A549 (cell line): Measurements from ENCODE around the gene PLA2G7. TPM values are rescaled to one million over a fixed set of nuclear protein-coding genes. Genes with fewer than 3 reads are reported as not detected.

Experiments
- ATAC-seq, 2 experiments: fragments of 200-7000 bp in 1 of 2; fragments of >200 bp in 1 of 2; cut with Nextera tagmentation in 1 of 2; cut with Tn5 transposase in 1 of 2; 3 replicates each; pipeline versions ENCODE4 v1.8.0 to v1.9.1; 2018 to 2020; ENCODE audit warnings: mild to moderate bottlenecking in 1 of 2, moderate library complexity in 1 of 2
- CTCF ChIA-PET: fragments of 300-600 bp; sonication (Branson Sonifier 250); formaldehyde crosslinking; extraction: SDS; loops from one replicate; lab custom pipeline; 2021; ENCODE audit warnings: antibody characterized with exemption, inconsistent platforms; lab: Yijun Ruan, JAX
- POLR2A ChIA-PET: fragments of 350-600 bp; formaldehyde crosslinking; extraction: SDS; loops from one replicate; lab custom pipeline; 2021; ENCODE audit warnings: antibody characterized with exemption, inconsistent platforms; lab: Yijun Ruan, JAX
- DNase-seq, 2 experiments: peaks; one replicate each; pipeline versions ENCODE4 v3.0.0 to v3.0.0-alpha.2; 2011 to 2016; ENCODE audit warnings: low read depth in 1 of 2, low spot score in 1 of 2
- FAIRE-seq: peaks from 2 replicates; lab custom pipeline; 2011; peaks lifted over from hg19 to GRCh38; lab: Jason Lieb, UNC
- H3K27ac ChIP-seq, 2 experiments: fragments of >200 bp; sonication (Bioruptor Twin); formaldehyde crosslinking; 3 replicates each; pipeline ENCODE4 v1.5.1; 2016 to 2017
- H3K4me1 ChIP-seq: fragments of >200 bp; sonication (Bioruptor Twin); formaldehyde crosslinking; 3 replicates; pipeline ENCODE4 v1.6.1; 2016
- H3K4me2 ChIP-seq: fragments of >200 bp; sonication (Bioruptor Twin); formaldehyde crosslinking; 3 replicates; pipeline ENCODE4 v1.6.1; 2016
- H3K4me3 ChIP-seq: fragments of >200 bp; sonication (Bioruptor Twin); formaldehyde crosslinking; 3 replicates; pipeline ENCODE4 v1.5.1; 2016
- H3K9me3 ChIP-seq: fragments of >200 bp; sonication (Bioruptor Twin); formaldehyde crosslinking; 3 replicates; pipeline ENCODE4 v1.6.1; 2016
- ATOH8 ChIP-seq: fragments of 250-450 bp; sonication (Bioruptor Pico); IDR thresholded peaks from 2 replicates; pipeline ENCODE4 v1.5.0; 2020; ENCODE audit warnings: low read depth, mild to moderate bottlenecking, moderate library complexity
- BCL3 ChIP-seq: fragments of >200 bp; sonication (Bioruptor Twin); formaldehyde crosslinking; IDR thresholded peaks from 3 replicates; pipeline ENCODE4 v1.6.1; 2016
- BHLHE40 ChIP-seq: IDR thresholded peaks from 2 replicates; pipeline ENCODE4 v1.6.1; 2012; ENCODE audit warnings: low read depth, low read length, inconsistent platforms
- CBX8 ChIP-seq: fragments of 200-600 bp; sonication (generic); IDR thresholded peaks from 2 replicates; pipeline ENCODE4 v1.6.1; 2016
- CEBPB ChIP-seq, 2 experiments: fragments of >200 bp in 1 of 2; sonication (Bioruptor Twin) in 1 of 2; formaldehyde crosslinking in 1 of 2; IDR thresholded peaks; 2 replicates each; pipeline ENCODE4 v1.6.1; 2012 to 2016
- CHD2 ChIP-seq: fragments of 150-350 bp; IDR thresholded peaks from 2 replicates; pipeline ENCODE4 v1.6.1; 2014; ENCODE audit warnings: low read length; ENCODE audit not compliant: partially characterized antibody
- EHF ChIP-seq: fragments of 250-450 bp; sonication (Bioruptor Pico); IDR thresholded peaks from 2 replicates; pipeline ENCODE4 v1.5.0; 2020; ENCODE audit warnings: mild to moderate bottlenecking
- EHMT2 ChIP-seq: fragments of 200-600 bp; sonication (generic); IDR thresholded peaks from 2 replicates; pipeline ENCODE4 v1.6.1; 2016; ENCODE audit warnings: antibody characterized with exemption, low read depth, mild to moderate bottlenecking, moderate library complexity
- ESRRA ChIP-seq: fragments of 150-350 bp; IDR thresholded peaks from 2 replicates; pipeline ENCODE4 v1.6.1; 2014; ENCODE audit warnings: mild to moderate bottlenecking, low read length, borderline replicate concordance
- FOSL2 ChIP-seq, 2 experiments: fragments of 450-650 bp in 1 of 2; fragments of >200 bp in 1 of 2; sonication (Bioruptor Twin) in 1 of 2; formaldehyde crosslinking; IDR thresholded peaks; 2 replicates each; pipeline versions ENCODE4 v1.5.0 to v1.6.1; 2016 to 2020; ENCODE audit warnings: mild to moderate bottlenecking in 1 of 2, moderate library complexity in 1 of 2
- GATA3 ChIP-seq: IDR thresholded peaks from 2 replicates; pipeline ENCODE4 v1.6.1; 2012; ENCODE audit warnings: borderline replicate concordance
- HES2 ChIP-seq: fragments of >200 bp; sonication (Bioruptor Twin); formaldehyde crosslinking; IDR thresholded peaks from 2 replicates; pipeline ENCODE4 v1.6.1; 2016
- HMGXB4 ChIP-seq: fragments of 250-450 bp; sonication (Bioruptor Pico); IDR thresholded peaks from 2 replicates; pipeline ENCODE4 v1.5.0; 2021; ENCODE audit warnings: mild to moderate bottlenecking, moderate library complexity, borderline replicate concordance
- HOXB13 ChIP-seq: fragments of 250-450 bp; sonication (Bioruptor Pico); IDR thresholded peaks from 2 replicates; pipeline ENCODE4 v1.5.0; 2020; ENCODE audit warnings: low read depth, mild to moderate bottlenecking, moderate library complexity
- JUN ChIP-seq, 2 experiments: fragments of >200 bp; sonication (Bioruptor Twin); formaldehyde crosslinking; IDR thresholded peaks; 2 replicates in 1 of 2; 3 replicates in 1 of 2; pipeline ENCODE4 v1.6.1; 2016 to 2017
- KDM1A ChIP-seq: fragments of 200-600 bp; sonication (generic); IDR thresholded peaks from 2 replicates; pipeline ENCODE4 v1.6.1; 2016; ENCODE audit warnings: low read depth, mild to moderate bottlenecking
- MAFK ChIP-seq: fragments of 450-650 bp; IDR thresholded peaks from 2 replicates; pipeline ENCODE4 v1.6.1; 2014; ENCODE audit not compliant: partially characterized antibody
- MAX ChIP-seq: IDR thresholded peaks from 2 replicates; pipeline ENCODE4 v1.6.1; 2012
- MAZ ChIP-seq: fragments of 150-350 bp; IDR thresholded peaks from 2 replicates; pipeline ENCODE4 v1.6.1; 2014; ENCODE audit warnings: antibody characterized with exemption, low read depth, low read length, borderline replicate concordance
- MYC ChIP-seq: IDR thresholded peaks from 2 replicates; pipeline ENCODE4 v1.6.1; 2012; ENCODE audit warnings: mild to moderate bottlenecking, inconsistent platforms, low read length, improper control_type of control experiment, borderline replicate concordance
- NFE2L2 ChIP-seq: fragments of 150-350 bp; conservative IDR thresholded peaks from 2 replicates; pipeline ENCODE4 v1.6.1; 2014; ENCODE audit warnings: low read length
- REST ChIP-seq: fragments of 200-600 bp; sonication (generic); IDR thresholded peaks from 2 replicates; pipeline ENCODE4 v1.6.1; 2016; ENCODE audit warnings: antibody characterized with exemption, mild to moderate bottlenecking, moderate library complexity
- TFCP2L1 ChIP-seq: fragments of 250-450 bp; sonication (Bioruptor Pico); IDR thresholded peaks from 2 replicates; pipeline ENCODE4 v1.5.0; 2021; ENCODE audit warnings: mild to moderate bottlenecking
- TP53 ChIP-seq: fragments of 250-450 bp; sonication (Bioruptor Pico); IDR thresholded peaks from 2 replicates; pipeline ENCODE4 v1.5.0; 2021; ENCODE audit warnings: mild to moderate bottlenecking, moderate library complexity
- ZFP36 ChIP-seq: fragments of 450-650 bp; IDR thresholded peaks from 2 replicates; pipeline ENCODE4 v1.6.1; 2014; ENCODE audit warnings: borderline replicate concordance; ENCODE audit not compliant: partially characterized antibody
- ZNF302 ChIP-seq: fragments of 250-450 bp; sonication (Bioruptor Pico); IDR thresholded peaks from 2 replicates; pipeline ENCODE4 v1.9.0; 2021; ENCODE audit warnings: inconsistent platforms, mild to moderate bottlenecking, moderate library complexity
- WGBS: methylation state at CpG from one replicate; pipeline ENCODE4 v1.1.6; 2017; ENCODE audit errors: missing lambda C conversion rate; 5-methylcytosine and 5-hydroxymethylcytosine counted together
- polyA plus RNA-seq, 4 experiments: library from polyadenylated mRNA; depleted of rRNA in 3 of 4; stranded (reverse); fragments of >200 nt; fragmentation: RNase III in 1 of 4; extraction: RNeasy Plus Mini Kit Qiagen cat#74134 plus additional on column Dnase treatment in 1 of 4; gene quantifications; 2 replicates in 3 of 4; 3 replicates in 1 of 4; pipeline ENCODE4 v1.2.3, GENCODE V29; 2011 to 2017

Gene PLA2G7
- polyA plus RNA-seq, 2 of the 4 experiments (the other 2 are of a cell fraction): 0.04 TPM; not detected in 1

- Histone ChIP-seq H3K4me2 (no peak overlapping the region), H3K4me3 (no peak overlapping the region), H3K9me3 (no peaks in the 10 kb centered on the region), H3K27ac (no peak overlapping the region), H3K4me1 (no peaks in the 10 kb centered on the region)
- FAIRE-seq: no peak
- no peak for ATAC-seq
- TF ChIP-seq CEBPB (IDR thresholded peaks at IDR 0.05) (no peak), EHMT2 (no peak), FOSL2 (IDR thresholded peaks at IDR 0.05) (no peak), FOSL2 (CRISPR knock-in tag; IDR thresholded peaks at IDR 0.05) (no peak), BHLHE40 (no peak), CBX8 (no peak), GATA3 (no peak), EHF (CRISPR knock-in tag) (no peak), CHD2 (no peak), TFCP2L1 (CRISPR knock-in tag) (no peak), JUN (IDR thresholded peaks at IDR 0.05) (no peak), KDM1A (no peak), ATOH8 (no peak)
- CTCF ChIA-PET: interaction anchor here (0.5 to 1.0 kb wide), 2 partner anchors 15 to 33 kb away, joined by 3 read pairs; no protein-coding TSS in a partner anchor
- DNase-seq: no peak
- POLR2A ChIA-PET: no interaction called here
- WGBS: 13% methylated on average over 1 of the region's 1 CpG
These were observed 16.1 kb downstream of the PLA2G7 start for GRCh38 chr6:46719099-46719498.

- no peak for FAIRE-seq
- H3K4me1 ChIP-seq: no peaks in the 10 kb centered on the region
- H3K9me3 ChIP-seq: no peaks in the 10 kb centered on the region
- no peak overlapping the region for H3K4me2 ChIP-seq
- no peak for ATAC-seq
- H3K27ac ChIP-seq: no peak overlapping the region
- DNase-seq: no peak
- TF ChIP-seq FOSL2 (IDR thresholded peaks at IDR 0.05) (no peak), FOSL2 (CRISPR knock-in tag; IDR thresholded peaks at IDR 0.05) (no peak), MAX (no peak)
- no peak overlapping the region for H3K4me3 ChIP-seq
- POLR2A ChIA-PET: no interaction called here
- CTCF ChIA-PET: interaction anchor here (1.0 kb wide), 1 partner anchor 9 kb away, joined by 3 read pairs; no protein-coding TSS in a partner anchor
These were observed 20.0 kb downstream of the PLA2G7 start for GRCh38 chr6:46715141-46715540.

- FAIRE-seq: no peak
- no peaks in the 10 kb centered on the region for H3K9me3 ChIP-seq
- no peak for DNase-seq
- H3K27ac ChIP-seq: no peak overlapping the region
- no peak overlapping the region for H3K4me3 ChIP-seq
- WGBS: 4% methylated on average over 1 of the region's 1 CpG
- ChIA-PET CTCF (no interaction called here), POLR2A (no interaction called here)
- no peak overlapping the region for H3K4me2 ChIP-seq
- no peak for TF ChIP-seq MYC
- TF ChIP-seq HMGXB4 (CRISPR knock-in tag): no peak
- TF ChIP-seq ESRRA: no peak
- TF ChIP-seq MAZ: no peak
- TF ChIP-seq REST: no peak
- TF ChIP-seq CBX8: no peak
- no peak for TF ChIP-seq BHLHE40
- no peak for TF ChIP-seq ZFP36
- TF ChIP-seq TP53 (CRISPR knock-in tag): no peak
- TF ChIP-seq ZNF302 (CRISPR knock-in tag): no peak
- TF ChIP-seq MAFK: no peak
- no peak for TF ChIP-seq BCL3
- no peak for TF ChIP-seq HOXB13 (CRISPR knock-in tag)
- TF ChIP-seq HES2: no peak
- TF ChIP-seq FOSL2 (IDR thresholded peaks at IDR 0.05): no peak
- TF ChIP-seq FOSL2 (CRISPR knock-in tag; IDR thresholded peaks at IDR 0.05): no peak
- TF ChIP-seq NFE2L2: no peak
- H3K4me1 ChIP-seq: no peaks in the 10 kb centered on the region
- ATAC-seq: no peak
These were observed 23.7 kb downstream of the PLA2G7 start for GRCh38 chr6:46711491-46711890.
